ENCODE data around the gene RXFP4. TPM values are rescaled to one million over a fixed set of nuclear protein-coding genes. Genes with fewer than 3 reads are reported as not detected.

Gene RXFP4
- total RNA-seq, 1 experiment from 2014 or later = not detected

DNA sequence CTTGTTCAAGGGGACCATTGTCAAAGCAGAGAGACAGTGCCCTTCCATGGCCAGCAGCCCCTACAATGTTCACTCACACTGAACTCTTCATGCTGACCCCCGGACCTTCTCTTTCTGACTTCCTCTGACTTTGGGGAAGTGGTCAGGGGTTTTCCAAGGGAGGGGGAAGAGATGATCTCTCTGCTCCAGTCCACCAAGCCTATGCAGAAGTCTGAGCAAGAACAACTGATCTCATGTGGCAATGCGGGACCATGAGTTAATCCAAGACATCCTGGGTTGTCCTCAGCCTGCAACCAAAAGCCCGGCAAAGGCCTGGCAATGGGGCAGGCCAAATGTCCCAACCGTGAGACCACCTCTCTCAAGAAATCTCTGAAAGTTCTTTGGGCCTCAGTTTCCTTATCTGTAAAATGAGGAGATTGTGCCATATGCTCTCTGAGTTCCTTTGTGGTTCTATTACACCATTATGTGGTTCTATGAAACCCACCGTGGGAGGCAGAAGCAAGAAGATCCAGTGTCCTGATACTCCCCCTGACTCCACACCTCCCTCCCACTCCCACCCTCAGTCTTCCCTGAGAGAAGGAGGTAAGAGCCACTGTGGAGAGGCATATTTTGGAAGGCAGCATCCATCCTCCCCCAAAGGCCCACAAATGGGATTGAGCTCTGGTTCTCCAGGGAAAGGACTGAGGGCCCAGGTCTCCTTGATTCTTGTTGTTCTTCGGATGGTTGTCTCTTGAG, 48.7 kb downstream of the RXFP4 start:
- DNase-seq (ENCODE audit: low spot score) = no peak
- in situ Hi-C loops (cut with HindIII; ENCODE audit: low sequenced_read_pairs) = no loop called here

Other genes with a start within 250 kb of the RXFP4 start
- 9.4 and 14.3 TPM in 2 replicates for gene GON4L, start 84.4 kb upstream of the RXFP4 start, total RNA-seq (2014; rRNA removed; shearing (Covaris generic))
- gene SYT11, start 82.1 kb upstream of the RXFP4 start, total RNA-seq (2014; rRNA removed; shearing (Covaris generic)) = 4.9 and 5.8 TPM in 2 replicates
- gene RIT1, start 30.3 kb upstream of the RXFP4 start, total RNA-seq (2014; rRNA removed; shearing (Covaris generic)) = 22.6 and 43.9 TPM in 2 replicates
- gene KHDC4, start 7.2 kb upstream of the RXFP4 start, total RNA-seq (2014; rRNA removed; shearing (Covaris generic)) = 30.0 and 52.6 TPM in 2 replicates
- gene ARHGEF2, start 36.9 kb downstream of the RXFP4 start, total RNA-seq (2014; rRNA removed; shearing (Covaris generic)) = 20.3 and 35.9 TPM in 2 replicates
- gene SSR2, start 79.3 kb downstream of the RXFP4 start, total RNA-seq (2014; rRNA removed; shearing (Covaris generic)) = 257 and 273 TPM in 2 replicates
- gene UBQLN4, start 112.2 kb downstream of the RXFP4 start, total RNA-seq (2014; rRNA removed; shearing (Covaris generic)) = 29.5 and 30.0 TPM in 2 replicates
- gene LAMTOR2, start 113.1 kb downstream of the RXFP4 start, total RNA-seq (2014; rRNA removed; shearing (Covaris generic)) = 20.1 and 42.3 TPM in 2 replicates
- gene RAB25, start 119.5 kb downstream of the RXFP4 start, total RNA-seq (2014; rRNA removed; shearing (Covaris generic)) = not detected in 2 replicates
- gene MEX3A, start 140.8 kb downstream of the RXFP4 start, total RNA-seq (2014; rRNA removed; shearing (Covaris generic)) = 21.0 and 21.2 TPM in 2 replicates
- gene LMNA, start 173.1 kb downstream of the RXFP4 start, total RNA-seq (2014; rRNA removed; shearing (Covaris generic)) = 314 and 341 TPM in 2 replicates
- gene SEMA4A, start 211.9 kb downstream of the RXFP4 start, total RNA-seq (2014; rRNA removed; shearing (Covaris generic)) = 1.8 and 2.0 TPM in 2 replicates

Data from G401 (cell line).